B cell (primary cell): ENCODE data around the gene WASL. TPM values are rescaled to one million over a fixed set of nuclear protein-coding genes. Genes with fewer than 3 reads are reported as not detected.

Experiments
- ATAC-seq: fragments of 200-7000 bp; cut with Tn5 transposase; one replicate; pipeline ENCODE4 v1.10.0; 2021; ENCODE audit warnings: low read depth, mild to moderate bottlenecking, moderate number of reproducible peaks, moderate library complexity
- CTCF ChIA-PET: fragments of 350-600 bp; sonication (Branson Sonifier 250); formaldehyde crosslinking; loops from one replicate; lab custom pipeline; 2021; ENCODE audit warnings: antibody characterized with exemption, inconsistent platforms; lab: Charles Lee
- POLR2A ChIA-PET: fragments of 350-600 bp; sonication (Branson Sonifier 250); formaldehyde crosslinking; loops from one replicate; lab custom pipeline; 2021; ENCODE audit warnings: antibody characterized with exemption; lab: Charles Lee
- DNase-seq: peaks from one replicate; pipeline ENCODE4 v3.0.0; 2013
- H2AFZ ChIP-seq: 2 replicates; pipeline ENCODE4 v1.6.1; 2012; ENCODE audit warnings: mild to moderate bottlenecking, low read depth, low read length; ENCODE audit not compliant: insufficient read depth, poor library complexity, severe bottlenecking
- H3K27ac ChIP-seq, 2 donors: 1 replicate in 1 of 2; 2 replicates in 1 of 2; pipeline ENCODE4 v1.5.1; 2012 to 2013; ENCODE audit warnings: low read length in 2 of 2, mild to moderate bottlenecking in 2 of 2, moderate library complexity in 1 of 2
- H3K27me3 ChIP-seq, 4 experiments: fragments of 200-600 bp in 1 of 4; sonication (generic) in 1 of 4; replicated peaks in 1 of 4; 1 replicate in 2 of 4; 2 replicates in 2 of 4; pipeline versions ENCODE4 v1.6.1 to v1.7.0; 2013 to 2016; ENCODE audit warnings: low read length in 3 of 4, mild to moderate bottlenecking in 2 of 4, mixed read lengths in 1 of 4, moderate library complexity in 1 of 4; ENCODE audit not compliant: insufficient read depth in 4 of 4, control insufficient read depth in 3 of 4; ENCODE audit errors: control extremely low read depth in 1 of 4
- H3K36me3 ChIP-seq, 2 experiments: replicated peaks in 1 of 2; 1 replicate in 1 of 2; 2 replicates in 1 of 2; pipeline versions ENCODE4 v1.6.1 to v1.7.1; 2013; ENCODE audit warnings: low read length in 1 of 2; ENCODE audit not compliant: insufficient read depth in 2 of 2, control insufficient read depth in 1 of 2; ENCODE audit errors: control extremely low read depth in 1 of 2, extremely low read depth in 1 of 2
- H3K4me1 ChIP-seq, 2 donors: fragments of 200-600 bp in 1 of 2; sonication (generic) in 1 of 2; 1 replicate in 1 of 2; 2 replicates in 1 of 2; pipeline versions ENCODE4 v1.5.1 to v1.6.1; 2013 to 2017; ENCODE audit warnings: low read length in 2 of 2; ENCODE audit not compliant: control insufficient read depth in 2 of 2, insufficient read depth in 2 of 2
- H3K4me2 ChIP-seq: replicated peaks from 2 replicates; pipeline ENCODE3; 2012; ENCODE audit warnings: mild to moderate bottlenecking, low read depth, low read length; ENCODE audit not compliant: poor library complexity, severe bottlenecking
- H3K4me3 ChIP-seq, 5 experiments: fragments of 200-600 bp in 1 of 5; sonication (generic) in 1 of 5; 1 replicate in 3 of 5; 2 replicates in 2 of 5; pipeline versions ENCODE4 v1.5.1 to v1.7.0; 2011 to 2016; ENCODE audit warnings: low read length in 4 of 5, mild to moderate bottlenecking in 4 of 5, low read depth in 2 of 5, control low read depth in 1 of 5, moderate library complexity in 1 of 5; ENCODE audit not compliant: insufficient read depth in 1 of 5; ENCODE audit errors: control extremely low read depth in 1 of 5, extremely low read depth in 1 of 5
- H3K79me2 ChIP-seq: fragments of 200-600 bp; sonication (generic); one replicate; pipeline ENCODE4 v1.6.0; 2016; ENCODE audit warnings: low read length; ENCODE audit not compliant: control insufficient read depth, insufficient read depth
- H3K9ac ChIP-seq: fragments of 200-600 bp; sonication (generic); 2 replicates; pipeline ENCODE4 v1.6.1; 2017; ENCODE audit warnings: mild to moderate bottlenecking, low read length, moderate library complexity
- H3K9me3 ChIP-seq, 3 donors: one replicate each; pipeline versions ENCODE4 v1.6.1 to v1.7.1; 2013; ENCODE audit warnings: low read length in 2 of 3; ENCODE audit not compliant: control insufficient read depth in 2 of 3, insufficient read depth in 1 of 3; ENCODE audit errors: control extremely low read depth in 1 of 3
- H4K20me1 ChIP-seq: 2 replicates; pipeline ENCODE4 v1.6.0; 2012; ENCODE audit warnings: mild to moderate bottlenecking, low read length; ENCODE audit not compliant: insufficient read depth, control insufficient read depth, poor library complexity, severe bottlenecking
- H3K27ac Mint-ChIP-seq: one replicate; pipeline ENCODE4 v1.8.0; 2021; ENCODE audit warnings: mixed read lengths
- H3K27me3 Mint-ChIP-seq: one replicate; pipeline ENCODE4 v1.8.0; 2021; ENCODE audit warnings: mixed read lengths
- H3K4me1 Mint-ChIP-seq: one replicate; pipeline ENCODE4 v1.8.0; 2021; ENCODE audit warnings: mixed read lengths
- H3K4me3 Mint-ChIP-seq: one replicate; pipeline ENCODE4 v1.8.0; 2021; ENCODE audit warnings: mixed read lengths
- H3K9me3 Mint-ChIP-seq: one replicate; pipeline ENCODE4 v1.8.0; 2022; ENCODE audit warnings: mixed read lengths; ENCODE audit not compliant: insufficient read depth
- CTCF ChIP-seq: fragments of 200-600 bp; IDR thresholded peaks from one replicate; pipeline ENCODE4 v1.8.0; 2022; ENCODE audit warnings: antibody characterized with exemption, mild to moderate bottlenecking
- EZH2 ChIP-seq: IDR thresholded peaks from 2 replicates; pipeline ENCODE4 v1.6.1; 2012; ENCODE audit warnings: borderline replicate concordance, low read depth, mild to moderate bottlenecking, moderate library complexity, low read length; ENCODE audit not compliant: insufficient read depth, poor library complexity, severe bottlenecking
- WGBS: methylation state at CpG from one replicate; pipeline ENCODE4 v1.1.5; 2013; ENCODE audit warnings: missing lambda C conversion rate; ENCODE audit not compliant: insufficient coverage; 5-methylcytosine and 5-hydroxymethylcytosine counted together
- intact Hi-C: fragments of 100-400 bp; cut with micrococcal nuclease; formaldehyde crosslinking; loops from one replicate; pipeline ENCODE4 v1.10.0; 2022
- polyA plus RNA-seq: library from polyadenylated mRNA; depleted of rRNA; stranded (reverse); fragments of >200 nt; gene quantifications from 2 replicates; pipeline ENCODE4 v1.2.3, GENCODE V29; 2012
- total RNA-seq, 2 donors: library from RNA; stranded (reverse); fragments of 120-200 nt in 1 of 2; gene quantifications; 1 replicate in 1 of 2; 2 replicates in 1 of 2; pipeline versions ENCODE4 v1.2.3 to v1.2.4, GENCODE V29; 2013 to 2022

Gene WASL
- total and polyA plus RNA-seq, 2 donors (not counting 1 experiment from before 2014, with no cell fraction given): 1.8 to 10.4 TPM

- H3K9me3 ChIP-seq: peaks cover 0 to 1% (median 0%) of the 10 kb centered on the region in 3 donors
- no peaks in the 10 kb centered on the region for H4K20me1 ChIP-seq
- no peak for DNase-seq
- Mint-ChIP-seq H3K27me3 (peaks cover 19% of the 10 kb centered on the region), H3K4me3 (no peak overlapping the region), H3K4me1 (peaks cover 5% of the 10 kb centered on the region), H3K27ac (no peak overlapping the region), H3K9me3 (no peaks in the 10 kb centered on the region)
- no peak overlapping the region for H3K4me2 ChIP-seq
- no peak overlapping the region for H3K27ac ChIP-seq
- ChIA-PET CTCF (interaction anchor here (0.7 kb wide), 1 partner anchor 26 kb away, joined by 3 read pairs; no protein-coding TSS in a partner anchor), POLR2A (no interaction called here)
- no CpG with 5 or more reads among the region's 2 CpGs for WGBS
- H3K4me3 ChIP-seq: no peak overlapping the region
- TF ChIP-seq EZH2 (no peak), CTCF (no peak)
- ATAC-seq: no peak
- intact Hi-C loops: no loop called here
- no peaks in the 10 kb centered on the region for H3K36me3 ChIP-seq
- H3K4me1 ChIP-seq: no peaks in the 10 kb centered on the region
- H3K79me2 ChIP-seq: no peaks in the 10 kb centered on the region
- H2AFZ ChIP-seq: no peak overlapping the region
- H3K9ac ChIP-seq: no peak overlapping the region
- H3K27me3 ChIP-seq: no peaks in the 10 kb centered on the region
Measured at GRCh38 chr7:123771256-123771655, 22.5 kb upstream of the WASL start.

- ATAC-seq: peak; percentile 36
Measured at GRCh38 chr7:123770378-123770777, 21.6 kb upstream of the WASL start.

More at GRCh38 chr7:123770378-123770777, 21.6 kb upstream of the WASL start:
- ChIA-PET CTCF (interaction anchor here (0.7 to 1.0 kb wide), 3 partner anchors 10 to 21 kb away, joined by 3 to 4 read pairs (median 3); no protein-coding TSS in a partner anchor), POLR2A (no interaction called here)
- H3K36me3 ChIP-seq: no peaks in the 10 kb centered on the region
- H3K27ac Mint-ChIP-seq: no peak overlapping the region
- DNase-seq: peak; percentile 10
- peaks cover 18% of the 10 kb centered on the region for H3K27me3 Mint-ChIP-seq
- H3K9me3 ChIP-seq: peaks cover 0 to 1% (median 0%) of the 10 kb centered on the region in 3 donors
- WGBS: 55% methylated on average over 3 of the region's 8 CpGs
- H3K4me1 ChIP-seq: no peaks in the 10 kb centered on the region
- peaks cover 5% of the 10 kb centered on the region for H3K4me1 Mint-ChIP-seq
- H3K27ac ChIP-seq: no peak overlapping the region
- peak overlapping the region; percentile 44 for H2AFZ ChIP-seq
- H3K9ac ChIP-seq: no peak overlapping the region
- intact Hi-C loops: no loop called here
- H3K4me2 ChIP-seq: peak overlapping the region; percentile 44
- TF ChIP-seq CTCF: no peak
- no peak for TF ChIP-seq EZH2
- peak overlapping the region; percentile 73 for H3K4me3 Mint-ChIP-seq
- H3K79me2 ChIP-seq: no peaks in the 10 kb centered on the region
- no peaks in the 10 kb centered on the region for H4K20me1 ChIP-seq
- peak overlapping the region in 1 of 5 experiments; percentile 29 for H3K4me3 ChIP-seq
- H3K9me3 Mint-ChIP-seq: no peaks in the 10 kb centered on the region
- no peaks in the 10 kb centered on the region for H3K27me3 ChIP-seq
